ENCODE data around the gene C18orf32. TPM values are rescaled to one million over a fixed set of nuclear protein-coding genes. Genes with fewer than 3 reads are reported as not detected.
"Not testable (repeated sequence)": the region's sequence is repeated elsewhere in the genome, so short reads cannot be mapped to it uniquely, and the experiment has no call there.

C18orf32 gene
- total RNA-seq, 1 donor from 2014 or later = 14.8 TPM

DNA sequence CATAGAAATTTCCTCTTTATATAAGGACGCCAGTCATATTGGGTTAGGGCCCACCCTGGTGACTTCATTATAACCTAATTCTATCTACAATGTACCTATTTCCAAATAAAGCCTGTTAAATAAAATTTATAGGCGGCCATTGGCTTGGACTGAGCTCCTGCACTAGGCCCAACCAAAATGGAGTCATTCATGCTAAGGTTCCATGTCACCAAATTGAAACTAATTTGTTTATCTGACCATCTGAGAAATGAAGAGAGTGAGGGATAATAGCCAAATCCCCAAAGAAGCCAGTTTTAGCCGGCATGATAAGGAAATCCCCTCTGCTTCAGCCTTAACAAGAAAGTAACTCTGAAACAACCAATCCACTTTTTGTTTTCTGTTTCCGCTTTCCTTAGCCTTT lies 19.4 kb downstream of the C18orf32 start:
- no peak for DNase-seq (ENCODE audit: low read depth, low spot score)

DNA sequence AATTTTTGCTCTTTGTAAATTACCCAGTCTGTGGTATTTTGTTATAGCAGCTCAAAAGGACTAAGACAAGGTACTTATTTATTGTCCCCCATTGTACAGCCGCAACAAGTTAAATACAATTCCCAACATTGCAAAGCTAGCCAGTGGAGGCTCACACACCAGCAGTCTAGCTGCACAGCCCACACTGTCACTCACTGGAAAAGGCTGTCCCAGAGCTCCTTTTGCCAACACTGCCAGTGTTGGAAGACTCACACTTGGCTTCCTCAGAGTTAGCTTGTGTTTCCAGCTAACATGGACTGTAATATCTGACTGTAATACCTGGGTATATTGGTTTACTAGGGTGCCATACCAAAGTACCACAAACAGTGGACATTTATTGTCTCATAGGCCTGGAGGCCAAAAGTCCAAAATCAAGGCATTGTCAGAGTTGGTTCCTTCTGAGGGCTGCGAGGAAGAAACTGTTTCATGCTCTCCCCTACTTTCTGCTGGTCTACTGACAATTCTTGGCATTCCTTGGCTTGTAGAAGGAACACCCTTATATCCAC lies 19.9 kb downstream of the C18orf32 start:
- DNase-seq (ENCODE audit: low read depth, low spot score) = no peak

DNA sequence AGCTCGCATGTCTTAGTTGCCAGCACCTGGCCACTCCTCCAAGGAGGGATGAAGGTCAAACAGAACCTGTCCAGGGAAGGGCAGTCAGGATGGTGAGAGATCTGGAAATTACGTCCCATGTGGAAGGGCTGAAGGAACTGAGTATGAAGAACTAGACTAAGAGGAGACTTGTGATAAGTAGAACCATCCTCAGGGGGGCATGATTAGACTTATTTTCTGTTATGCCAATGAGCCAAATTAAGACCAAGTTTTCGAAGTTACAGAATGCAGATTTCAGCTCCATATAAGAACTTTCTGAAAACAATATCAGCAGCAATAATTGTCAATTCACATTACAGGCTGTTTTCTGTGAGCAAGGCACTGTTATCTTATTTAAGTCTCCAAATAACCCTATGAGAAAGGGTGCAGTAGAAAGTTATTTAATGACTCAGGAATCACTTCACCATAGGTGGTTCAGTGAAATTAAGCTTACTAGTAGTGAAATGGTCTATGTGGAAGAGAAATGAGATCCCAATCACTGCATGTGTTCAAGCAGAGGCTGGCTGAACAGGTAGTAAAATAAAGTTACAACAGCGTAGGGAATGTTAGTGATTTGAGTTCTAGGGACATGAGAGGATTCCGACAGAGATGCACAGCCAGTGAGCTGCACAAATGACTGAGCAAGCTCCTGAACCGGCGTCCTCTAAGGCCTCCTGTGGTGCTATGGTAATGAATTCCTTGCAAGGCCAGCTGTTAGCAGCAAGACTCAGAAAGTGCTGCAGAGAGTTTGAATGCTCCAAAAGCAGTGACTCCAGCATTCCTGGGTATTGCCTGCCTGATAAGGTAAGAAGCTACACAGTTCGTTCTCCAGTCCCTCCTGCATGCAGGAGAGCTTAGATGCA lies 22.1 kb downstream of the C18orf32 start:
- DNase-seq (ENCODE audit: low read depth, low spot score) = no peak

DNA sequence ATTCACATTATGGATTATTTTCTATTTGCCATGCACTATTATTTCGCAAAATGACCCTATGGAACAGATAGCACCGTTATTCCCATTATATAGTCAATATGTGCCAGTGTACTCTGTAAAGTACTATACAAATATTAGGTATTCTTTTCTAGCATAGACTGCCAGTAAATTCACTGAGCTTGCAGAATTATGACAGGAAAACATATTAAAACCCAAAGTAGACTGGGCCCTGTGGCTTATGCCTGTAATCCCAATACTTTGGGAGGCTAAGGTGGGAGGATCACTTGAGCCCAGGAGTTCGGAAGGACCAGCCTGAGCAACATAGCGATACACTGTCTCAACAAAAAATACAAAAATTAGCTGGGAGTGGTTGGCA lies 25.4 kb downstream of the C18orf32 start:
- no peak for DNase-seq (ENCODE audit: low read depth, low spot score)

DNA sequence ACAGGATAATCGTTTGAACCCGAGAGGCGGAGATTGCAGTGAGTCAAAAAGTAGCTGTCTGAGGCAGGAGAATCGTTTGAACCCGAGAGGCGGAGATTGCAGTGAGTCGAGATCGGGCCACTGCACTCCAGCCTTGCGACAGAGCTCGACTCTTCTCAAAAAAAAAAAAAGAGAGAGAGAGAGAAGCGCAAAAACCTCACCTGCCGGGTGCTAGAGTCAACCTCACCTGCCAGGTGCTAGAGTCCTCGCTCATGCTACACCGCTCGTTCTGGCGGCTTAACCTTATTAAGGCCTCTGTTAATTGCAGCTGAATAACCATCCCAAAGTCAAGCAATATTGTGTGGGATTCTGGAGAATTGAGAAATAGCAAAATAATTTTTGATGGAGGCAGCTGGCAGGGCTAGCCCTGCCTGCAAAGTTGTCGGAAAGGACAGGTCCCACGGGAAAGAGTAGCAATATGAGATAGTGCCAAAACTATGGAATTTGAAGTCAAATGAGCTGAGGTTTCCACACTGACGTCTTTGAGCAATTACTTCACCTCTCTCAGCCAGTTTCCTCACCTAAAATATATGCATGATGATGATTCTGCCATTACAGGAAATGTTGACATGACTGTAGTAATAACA lies 25.9 kb downstream of the C18orf32 start:
- DNase-seq (ENCODE audit: low read depth, low spot score) = no peak

DNA sequence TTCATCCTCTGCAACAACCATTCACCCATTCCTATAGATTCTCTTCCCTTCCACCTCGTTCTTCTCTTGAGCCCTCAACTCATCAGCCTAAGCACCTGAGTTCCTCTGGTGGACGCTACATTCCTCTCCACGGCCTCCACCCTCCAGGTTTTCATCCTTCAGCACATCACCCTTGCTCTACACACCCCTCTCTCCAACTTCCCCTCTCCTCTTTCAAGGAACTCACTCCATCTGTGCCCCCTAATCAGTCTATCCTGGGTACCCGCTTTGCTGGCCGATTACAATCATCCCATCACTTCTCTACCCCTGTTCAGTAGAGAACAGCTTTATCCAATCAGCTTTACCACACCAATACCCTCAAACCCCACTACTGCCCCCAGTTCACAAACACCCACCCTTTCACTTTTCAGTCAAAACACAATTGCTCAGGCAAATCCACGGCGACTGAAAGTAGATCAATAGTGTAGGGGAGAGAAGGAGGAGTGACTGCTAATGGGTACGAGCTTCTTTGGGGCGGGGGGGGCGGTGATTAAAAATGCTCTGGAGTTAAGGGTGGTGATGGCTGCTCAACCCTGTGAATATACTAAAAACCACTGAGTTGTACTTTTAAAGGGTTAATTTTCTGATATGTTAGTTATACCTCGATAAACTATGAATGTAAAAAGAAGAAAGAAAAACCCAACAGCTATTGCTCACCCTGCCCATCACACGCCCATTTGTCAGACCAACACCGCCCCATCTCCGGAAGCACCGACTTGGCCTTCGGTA lies 27.4 kb downstream of the C18orf32 start:
- no peak for DNase-seq (ENCODE audit: low read depth, low spot score)

DNA sequence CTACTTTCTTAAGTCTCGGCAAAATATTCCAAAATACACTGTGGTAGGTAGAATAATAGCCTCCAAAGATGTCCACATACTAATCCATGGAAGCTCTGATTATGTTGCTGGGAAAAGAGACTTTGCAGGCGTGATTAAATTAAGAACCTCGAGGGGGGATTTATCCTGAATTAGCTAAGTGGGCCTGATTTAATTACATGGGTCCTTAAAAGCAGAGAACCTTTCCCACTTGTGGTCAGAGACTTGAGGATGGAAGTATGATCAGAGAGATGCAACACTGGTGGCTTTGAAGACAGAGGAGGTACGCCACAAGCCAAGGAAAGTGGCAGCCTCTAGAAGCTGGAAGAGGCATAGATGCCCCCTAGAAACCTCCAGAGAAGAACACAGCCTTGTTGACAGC lies 29.4 kb downstream of the C18orf32 start:
- DNase-seq (ENCODE audit: low read depth, low spot score) = no peak

DNA sequence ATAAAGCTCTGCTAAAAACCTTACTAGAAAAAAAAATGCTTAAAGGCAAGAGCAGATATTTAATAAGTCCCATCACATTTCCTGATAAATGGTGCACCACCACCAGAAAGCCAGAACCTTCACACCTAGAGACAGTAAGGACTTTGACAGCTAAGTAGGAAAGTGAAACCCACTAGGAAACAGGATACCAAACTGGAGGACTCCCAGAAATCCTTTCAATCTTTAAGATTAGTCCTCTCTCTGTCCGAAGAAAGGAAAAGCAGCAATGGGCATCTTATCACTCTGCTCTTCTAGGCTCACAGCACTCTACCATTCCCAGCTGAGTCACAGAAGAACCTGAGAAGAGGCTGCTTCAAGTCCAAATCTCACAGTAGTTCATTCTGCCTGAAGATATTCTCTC lies 30.2 kb downstream of the C18orf32 start:
- DNase-seq (ENCODE audit: low read depth, low spot score) = no peak

DNA sequence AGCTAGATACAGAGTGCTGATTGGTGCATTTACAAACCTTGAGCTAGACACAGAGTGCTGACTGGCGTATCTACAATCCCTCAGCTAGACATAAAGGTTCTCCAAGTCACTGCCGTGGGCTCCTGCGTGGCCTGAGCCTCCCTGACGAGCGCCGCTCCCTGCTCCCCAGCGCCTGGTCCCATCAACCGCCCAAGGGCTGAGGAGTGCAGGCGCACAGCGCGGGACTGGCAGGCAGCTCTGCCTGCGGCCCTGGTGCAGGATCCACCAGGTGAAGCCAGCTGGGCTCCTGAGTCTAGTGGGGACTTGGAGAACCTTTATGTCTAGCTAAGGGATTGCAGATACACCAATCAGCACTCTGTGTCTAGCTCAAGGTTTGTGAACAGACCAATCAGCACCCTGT lies 34.5 kb downstream of the C18orf32 start:
- DNase-seq (ENCODE audit: low read depth, low spot score) = not testable (repeated sequence)

DNA sequence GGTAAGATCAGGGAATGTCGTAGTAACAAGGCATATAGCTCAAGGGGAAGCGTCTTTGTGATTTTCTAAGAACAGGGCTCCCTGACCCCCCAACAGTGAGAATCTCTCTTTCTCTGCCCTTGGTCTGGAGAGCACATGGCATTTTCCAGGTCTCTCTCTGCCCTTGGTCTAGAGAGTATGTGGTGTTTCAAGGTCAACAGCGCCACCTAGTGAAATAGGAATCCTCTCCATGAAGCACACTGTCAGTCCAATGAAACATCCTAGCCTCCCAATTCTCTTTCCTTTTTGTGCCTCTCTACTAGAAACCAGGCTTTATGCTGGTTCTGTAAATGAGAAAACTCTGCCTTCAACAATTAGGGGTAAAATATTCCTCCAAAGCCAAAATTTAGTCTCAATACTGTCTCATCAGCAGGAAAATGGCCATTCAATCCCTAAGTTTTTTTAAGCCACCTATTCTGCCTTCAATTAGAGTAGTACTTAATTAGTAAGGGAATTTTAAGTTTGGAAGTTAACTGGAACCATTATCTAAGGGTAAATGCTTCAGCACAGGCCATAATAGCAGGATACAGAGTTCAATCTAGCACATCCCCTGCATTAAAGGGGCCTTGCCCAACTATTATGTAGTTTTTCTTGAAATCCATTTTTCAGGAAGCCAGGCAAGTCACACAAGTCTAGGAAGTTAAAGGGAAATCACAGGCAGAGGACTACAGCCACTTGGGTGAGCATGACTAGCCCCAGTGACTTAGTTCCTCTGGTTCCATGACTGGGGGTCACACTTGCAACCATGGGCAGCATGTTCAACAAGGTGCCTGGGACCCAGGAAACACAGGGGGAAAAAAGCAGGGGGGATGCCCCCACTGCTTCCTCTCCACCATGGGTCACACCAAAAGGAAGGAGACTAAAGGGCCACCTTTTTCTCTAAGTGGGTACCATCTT lies 39.0 kb downstream of the C18orf32 start:
- peak; percentile 47 for DNase-seq (ENCODE audit: low read depth, low spot score)

DNA sequence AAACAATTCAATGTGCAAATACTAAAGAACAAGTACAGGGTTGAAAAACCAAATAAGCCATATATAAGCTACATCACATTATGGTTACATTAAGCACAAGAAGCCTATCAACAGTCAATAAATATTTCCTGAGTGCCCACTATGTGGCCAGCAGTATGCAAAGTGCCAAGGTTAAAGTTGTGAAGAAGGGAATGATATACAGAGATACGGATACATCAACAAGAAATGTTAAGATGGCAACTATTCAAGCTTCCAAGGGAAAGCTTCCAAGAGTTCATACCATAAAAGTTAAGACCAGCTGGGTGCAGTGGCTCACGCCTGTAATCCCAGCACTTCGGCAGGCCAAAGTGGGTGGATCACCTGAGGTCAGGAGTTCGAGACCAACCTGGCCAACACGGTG lies 40.6 kb downstream of the C18orf32 start:
- no peak for DNase-seq (ENCODE audit: low read depth, low spot score)

DNA sequence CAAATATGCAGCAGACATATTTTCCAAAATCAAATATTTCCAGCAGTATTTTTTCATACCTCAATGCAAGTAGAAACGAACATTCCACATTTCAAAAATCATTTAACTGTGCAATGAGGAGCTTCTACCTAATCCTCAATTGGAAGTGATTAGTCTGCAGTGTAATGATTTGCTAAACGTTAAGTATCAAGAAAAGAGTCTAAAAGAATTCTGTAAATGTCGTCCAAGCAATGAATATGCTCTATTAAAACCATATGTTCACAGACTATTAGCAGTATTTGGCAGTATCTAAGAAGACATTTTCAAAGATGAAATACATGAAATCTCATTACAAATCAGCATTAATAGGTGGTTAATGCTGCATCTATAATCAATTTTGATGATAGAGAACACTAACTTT lies 42.5 kb downstream of the C18orf32 start:
- no peak for DNase-seq (ENCODE audit: low read depth, low spot score)

DNA sequence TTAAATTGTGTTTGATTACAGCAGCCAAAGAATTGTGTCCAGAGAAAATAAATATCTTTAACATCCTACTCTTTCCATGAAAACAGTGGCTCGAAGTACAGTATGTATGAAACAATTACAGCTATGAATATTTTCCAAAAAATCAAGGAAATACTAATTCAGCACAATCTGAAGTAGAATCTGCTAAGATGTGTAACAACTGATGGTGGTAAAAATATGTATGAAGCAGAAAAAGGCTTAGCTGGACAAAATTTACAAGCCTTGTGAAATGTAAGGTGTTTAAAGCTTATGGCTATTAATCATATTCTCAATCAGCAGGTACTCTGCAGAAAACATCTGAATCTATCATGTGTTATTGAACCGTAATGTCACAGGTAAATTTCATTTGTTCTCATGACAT lies 43.2 kb downstream of the C18orf32 start:
- no peak for DNase-seq (ENCODE audit: low read depth, low spot score)

DNA sequence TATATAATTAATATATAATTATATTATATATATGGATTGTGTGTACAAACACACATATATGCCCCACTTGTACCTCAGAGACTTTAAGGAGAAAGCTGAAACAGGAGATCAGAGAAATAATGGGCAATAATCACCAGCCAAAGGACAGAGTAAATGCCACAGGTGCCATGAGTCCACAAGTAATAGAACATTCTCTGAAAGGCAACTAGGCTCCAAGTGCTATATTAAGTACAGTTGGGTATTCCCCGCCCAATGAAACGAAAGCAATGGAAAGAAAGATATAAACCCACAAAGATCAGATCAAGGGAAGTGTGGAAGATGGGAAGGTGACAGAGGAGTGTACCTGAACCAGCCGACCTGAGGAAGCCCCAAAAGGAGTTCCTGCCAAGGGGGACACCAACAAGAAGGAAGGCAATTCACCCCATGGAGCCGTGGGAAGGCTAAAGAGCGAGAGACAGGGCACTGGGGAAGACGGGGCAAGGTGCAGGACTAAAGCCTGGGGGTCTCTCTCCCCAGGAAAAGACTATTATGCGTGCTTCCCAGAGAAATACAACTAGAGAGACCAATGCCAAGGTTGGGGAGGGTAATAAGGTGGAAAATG lies 45.6 kb downstream of the C18orf32 start:
- DNase-seq (ENCODE audit: low read depth, low spot score) = no peak

DNA sequence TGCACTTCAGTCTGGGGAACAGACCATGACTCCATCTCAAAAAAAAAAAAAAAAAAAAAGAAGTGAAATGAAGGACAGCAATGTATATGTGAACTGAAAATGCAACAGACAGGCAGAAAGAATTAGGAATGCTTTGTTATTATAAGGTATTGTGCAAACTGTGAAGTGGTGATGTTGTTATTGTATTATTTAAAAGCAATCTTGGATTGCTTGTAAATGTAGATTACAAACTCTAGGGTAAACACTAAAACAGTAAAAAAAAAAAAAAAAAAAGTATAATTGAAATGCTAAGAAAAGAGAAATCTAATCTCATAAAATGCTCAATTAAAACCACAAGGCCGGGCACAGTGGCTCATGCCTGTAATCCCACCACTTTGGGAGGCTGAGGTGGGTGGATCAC lies 51.9 kb downstream of the C18orf32 start:
- no peak for DNase-seq (ENCODE audit: low read depth, low spot score)

DNA sequence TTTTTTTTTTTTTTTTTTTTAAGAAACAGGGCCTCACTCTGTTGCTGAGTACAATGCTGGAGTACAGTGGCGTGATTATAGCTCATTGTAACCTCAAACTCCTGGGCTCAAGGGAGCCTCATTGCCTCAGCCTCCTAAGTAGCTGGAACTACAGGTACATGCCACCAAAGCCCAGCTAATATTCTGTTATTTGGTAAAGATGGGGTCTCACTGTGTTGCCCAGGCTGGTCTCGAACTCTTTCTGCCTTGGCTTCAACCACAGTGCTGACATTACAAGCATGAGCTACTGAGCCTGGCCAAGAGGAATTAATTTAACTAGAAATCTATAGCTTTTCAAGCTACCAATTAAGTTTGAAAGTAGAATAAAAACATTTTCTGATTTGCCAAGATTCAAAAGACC lies 54.4 kb downstream of the C18orf32 start:
- no peak for DNase-seq (ENCODE audit: low read depth, low spot score)

DNA sequence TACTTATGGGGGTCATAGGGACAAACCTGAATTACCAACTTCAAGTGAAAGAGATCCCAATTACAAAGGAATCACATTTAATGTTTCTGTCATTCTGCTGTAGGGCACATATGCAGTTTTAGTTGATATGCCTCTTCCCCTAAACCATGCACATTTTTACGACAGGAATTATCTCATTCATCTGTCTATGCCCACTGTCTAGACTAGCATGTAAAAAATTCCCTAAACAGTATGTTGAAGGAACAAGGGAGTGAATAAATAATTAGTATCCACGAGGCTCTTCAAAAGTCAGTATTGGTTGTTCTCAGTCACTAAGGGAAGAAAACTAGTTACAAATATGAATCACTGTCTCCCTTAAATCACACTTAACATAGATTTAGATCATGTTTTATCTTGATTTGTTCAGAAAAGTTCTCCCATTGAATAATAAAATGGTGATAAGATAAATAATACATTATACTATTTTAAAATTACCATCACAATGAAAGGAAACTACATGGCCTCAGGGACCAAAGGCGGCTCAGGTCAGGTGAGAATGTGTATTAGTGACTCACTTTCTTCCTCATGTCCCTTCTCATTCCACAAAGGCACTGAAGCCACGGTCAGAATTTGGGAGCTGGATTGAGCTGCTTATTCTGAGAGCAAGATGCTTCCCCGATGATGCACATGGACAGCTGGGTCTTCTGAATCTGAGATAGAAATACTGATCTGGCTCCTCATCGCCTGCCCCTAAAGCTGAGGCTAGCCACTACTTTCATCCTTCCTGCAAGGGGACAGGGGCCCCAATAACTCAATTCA lies 55.7 kb downstream of the C18orf32 start:
- no peak for DNase-seq (ENCODE audit: low read depth, low spot score)

Measured in pulmonary artery endothelial cell (primary cell).